GM18951 (cell line): ENCODE data around the gene KAZN.

Experiments used
- POLR2A ChIP-seq: IDR thresholded peaks from 4 replicates; pipeline ENCODE4 v1.6.1; 2011; ENCODE audit warnings: mild to moderate bottlenecking; ENCODE audit not compliant: insufficient read length, insufficient read depth; ENCODE audit errors: extremely low read depth
- in situ Hi-C: fragments of 300-500 bp; cut with MboI; formaldehyde crosslinking; loops from one replicate; pipeline ENCODE4 v1.12.0; 2022; ENCODE audit warnings: low sequenced_read_pairs, mixed read lengths, inconsistent platforms; ENCODE audit not compliant: unreplicated experiment

The KAZN gene

DNA sequence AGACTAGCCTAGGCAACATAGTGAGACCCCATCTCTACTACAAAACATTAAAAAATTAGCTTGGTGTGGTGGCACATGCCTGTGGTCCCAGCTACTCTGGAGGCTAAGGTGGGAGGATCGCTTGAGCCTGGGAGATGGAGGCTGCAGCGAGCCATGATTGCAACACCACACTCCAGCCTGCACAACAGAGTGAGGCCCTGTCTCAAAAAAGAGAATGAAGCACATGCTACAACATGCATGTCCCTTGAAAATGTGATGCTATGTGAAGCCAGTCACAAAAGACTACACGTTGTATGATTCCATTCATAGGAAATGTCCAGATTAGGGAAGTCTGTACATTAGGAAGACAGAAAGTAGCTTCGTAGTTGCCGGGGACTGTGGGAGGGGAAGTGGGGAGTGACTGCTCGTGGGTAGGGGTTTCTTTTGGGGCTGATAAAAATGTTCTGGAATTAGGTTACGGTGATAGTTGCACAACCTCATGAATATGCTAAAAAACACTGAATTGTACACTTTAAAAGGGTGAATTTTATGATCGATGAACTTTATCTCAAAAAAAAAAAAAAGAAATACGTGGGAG, 202.1 kb downstream of the KAZN start:
- in situ Hi-C loops = no loop called here

DNA sequence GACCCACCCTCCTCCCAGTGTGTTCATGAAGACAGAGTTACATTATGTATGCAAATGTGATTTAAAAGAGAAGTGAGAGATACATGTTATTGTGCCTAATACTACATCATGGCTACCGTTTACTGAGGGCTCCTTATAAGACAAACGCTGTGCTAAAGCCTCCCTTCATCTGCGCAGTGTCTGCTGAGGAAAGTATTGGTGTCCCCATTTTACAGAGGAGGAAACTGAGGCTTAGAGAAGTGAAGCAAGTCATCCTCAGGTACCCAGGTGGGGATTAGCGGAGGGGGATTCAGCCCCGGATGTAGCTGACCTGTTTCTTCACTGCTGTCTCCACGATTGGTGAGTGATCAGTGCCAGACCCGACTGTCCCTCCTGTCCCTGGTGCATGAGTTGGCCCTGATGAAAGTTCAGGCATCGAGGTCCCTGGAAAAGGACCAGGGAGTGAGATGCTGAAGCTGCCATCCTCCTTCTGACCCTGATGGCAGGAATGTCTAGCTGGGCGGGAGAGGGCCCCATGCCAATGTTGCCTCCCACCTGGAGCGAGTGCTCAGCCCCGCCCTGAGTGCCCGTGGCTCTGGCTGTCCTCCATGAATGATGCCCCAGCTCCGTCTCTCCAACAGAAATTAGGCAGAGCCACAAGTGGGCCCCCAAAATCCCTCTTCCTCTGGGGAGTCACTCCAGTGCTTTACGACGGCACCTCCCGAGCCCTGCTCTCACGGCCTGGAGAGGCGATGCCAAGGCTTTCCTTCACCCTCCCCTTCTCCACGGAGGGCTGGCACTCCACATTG, 204.7 kb downstream of the KAZN start:
- in situ Hi-C loops = no loop called here

More for the DNA sequence above, 202.1 kb downstream of the KAZN start:
- TF ChIP-seq POLR2A = no peak

DNA sequence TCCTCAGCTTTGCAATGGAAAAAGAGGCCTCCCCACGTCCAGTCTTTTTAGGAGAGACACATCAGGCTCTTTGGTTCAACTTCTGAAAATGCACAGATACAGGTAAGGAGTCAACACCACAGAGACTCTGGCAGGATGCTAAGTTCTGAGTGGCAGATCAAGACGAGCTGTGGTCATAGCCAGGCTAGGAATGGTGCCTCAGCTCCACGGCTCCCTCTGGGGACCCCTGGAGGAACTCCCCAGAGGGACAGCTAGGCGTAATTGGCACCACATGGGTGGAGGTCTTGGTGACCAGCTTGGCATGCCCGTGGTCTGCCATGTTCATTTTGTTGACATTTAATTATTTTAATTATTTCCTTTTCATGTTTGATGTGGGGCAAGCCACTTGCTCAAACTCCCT, 206.1 kb downstream of the KAZN start:
- TF ChIP-seq POLR2A = no peak
- in situ Hi-C loops = no loop called here

More for the DNA sequence above, 204.7 kb downstream of the KAZN start:
- no peak for TF ChIP-seq POLR2A

DNA sequence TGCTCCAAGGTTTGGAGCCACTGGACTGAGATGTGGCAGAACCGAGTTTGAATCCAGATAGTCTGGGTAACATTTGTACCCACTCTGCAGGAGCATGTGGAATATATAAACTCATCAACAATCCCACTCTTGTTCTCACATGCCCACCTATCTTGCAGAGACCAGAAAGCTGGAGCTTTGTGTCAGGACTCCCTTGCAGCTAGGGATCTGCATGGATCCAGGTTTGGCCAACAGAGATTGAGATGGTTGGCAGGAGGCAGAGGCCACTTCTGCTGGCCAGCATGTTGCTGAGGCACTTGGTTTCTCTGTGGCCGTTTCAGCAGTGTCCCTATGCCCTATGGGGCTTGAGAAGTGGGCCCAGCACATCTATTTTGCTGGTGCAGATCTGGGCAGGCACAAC, 208.3 kb downstream of the KAZN start:
- in situ Hi-C loops = no loop called here
- TF ChIP-seq POLR2A = no peak

DNA sequence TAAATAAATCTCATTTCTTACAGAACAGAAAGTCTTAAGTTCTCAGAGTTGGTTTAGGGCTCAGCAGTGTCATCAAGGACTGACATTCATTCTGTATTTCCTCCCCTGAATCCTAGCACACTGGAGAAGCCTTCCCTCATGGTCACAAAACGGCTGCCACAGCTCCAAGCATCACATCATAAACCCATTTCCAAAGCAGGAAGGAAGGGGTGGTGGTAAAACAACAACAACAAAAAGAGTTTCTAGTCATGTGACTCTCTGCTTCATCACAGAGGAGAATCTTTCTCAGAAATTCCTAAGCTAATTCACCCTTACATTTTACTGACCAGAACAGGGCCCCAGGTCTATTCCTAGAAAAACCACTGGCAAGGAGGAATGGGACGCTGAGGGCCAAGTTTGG, 210.3 kb downstream of the KAZN start:
- in situ Hi-C loops = no loop called here
- no peak for TF ChIP-seq POLR2A

DNA sequence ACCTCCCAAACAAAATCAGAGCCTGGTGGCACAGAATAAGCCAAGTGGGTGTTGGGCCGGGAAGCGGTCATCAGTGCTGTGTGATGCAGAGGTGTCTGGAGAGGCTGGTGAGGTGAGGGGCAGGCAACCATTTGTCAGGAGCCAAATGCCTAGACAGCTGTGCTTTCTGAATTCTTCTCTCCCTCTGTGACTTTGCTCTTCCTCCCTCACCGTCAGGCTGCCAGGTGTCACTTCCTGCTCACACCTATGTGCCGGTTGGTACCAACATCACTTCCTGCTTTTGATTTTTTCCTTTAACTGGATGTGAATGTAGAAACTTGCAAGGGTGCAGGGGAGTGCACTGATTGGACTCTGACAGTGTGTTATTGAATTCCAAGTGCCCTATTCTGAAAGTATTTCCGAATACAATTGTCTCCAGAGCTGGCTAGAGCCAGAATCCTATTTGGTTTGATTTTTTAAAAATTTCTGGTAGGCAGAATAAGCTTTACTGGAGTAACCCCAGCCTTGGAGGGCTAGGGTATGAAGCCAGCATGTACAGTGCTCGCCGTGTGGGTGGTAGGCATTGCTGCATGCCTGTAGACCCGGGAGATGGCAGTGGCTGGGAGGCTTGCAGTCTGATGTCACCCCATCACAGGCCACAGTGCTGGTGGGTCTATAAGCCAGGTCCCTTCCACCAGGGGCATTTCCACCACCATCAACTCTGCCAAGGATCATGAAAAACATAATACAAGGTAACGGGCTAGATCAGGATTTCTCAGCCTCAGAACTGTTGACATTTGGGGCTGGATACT, 210.9 kb downstream of the KAZN start:
- TF ChIP-seq POLR2A = no peak
- in situ Hi-C loops = no loop called here

- no peak for TF ChIP-seq POLR2A
- in situ Hi-C loops = no loop called here
Observed at GRCh38 chr1:14810595-14811361, 212.3 kb downstream of the KAZN start.

GRCh38 chr1:14811573-14811972, 213.1 kb downstream of the KAZN start:
- no peak for TF ChIP-seq POLR2A
- in situ Hi-C loops = no loop called here

- in situ Hi-C loops = no loop called here
- TF ChIP-seq POLR2A = no peak
Observed at GRCh38 chr1:14812189-14812588, 213.7 kb downstream of the KAZN start.

DNA sequence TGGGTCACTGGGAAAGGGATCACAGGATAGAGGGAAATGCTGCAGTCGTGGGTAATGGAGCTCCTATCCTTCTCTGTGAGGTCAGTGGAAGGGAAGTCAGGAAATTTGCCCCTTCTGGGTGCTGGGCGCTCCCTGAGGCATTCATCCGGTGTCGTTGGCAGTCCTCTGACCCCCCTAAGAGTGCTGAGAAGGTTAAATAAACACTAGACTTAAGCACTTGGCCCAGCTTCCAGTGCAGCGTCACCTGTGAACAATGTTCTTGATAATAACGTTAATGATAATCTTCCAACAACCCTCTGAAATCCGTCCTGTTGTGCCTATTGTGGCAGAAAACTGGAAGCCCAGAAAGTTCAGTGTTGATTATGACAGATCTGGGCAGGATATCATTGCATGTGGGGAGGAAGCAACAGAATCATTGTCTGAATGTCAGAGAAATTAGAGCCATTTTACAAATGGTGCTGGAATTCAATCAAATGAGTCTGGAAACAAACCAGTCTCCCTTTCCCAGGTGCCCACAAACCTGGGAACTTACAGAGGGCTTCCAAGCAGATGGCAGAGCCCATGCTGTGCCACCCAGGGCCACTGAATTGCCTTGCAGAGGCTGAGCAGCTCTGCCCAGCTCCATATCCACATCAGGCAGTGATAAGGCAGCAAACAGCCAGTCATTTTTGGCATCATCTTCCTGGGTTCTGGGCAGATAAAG, 216.8 kb downstream of the KAZN start:
- TF ChIP-seq POLR2A = no peak
- in situ Hi-C loops = no loop called here

GRCh38 chr1:14817223-14818170, 219.0 kb downstream of the KAZN start:
- TF ChIP-seq POLR2A = no peak
- in situ Hi-C loops = no loop called here
